ENCODE results near the gene MBNL2.

The MBNL2 gene

GRCh38 chr13:97341135-97341534 is 119.0 kb downstream of the MBNL2 start:
- Histone ChIP-seq H3K4me3 (ENCODE audit: low read length) (no peak overlapping the region), H3K9me3 (replicated peaks; ENCODE audit: insufficient read depth, low read length) (no peaks in the 10 kb centered on the region), H3K27ac (ENCODE audit: low read length) (no peak overlapping the region), H3K79me2 (ENCODE audit: low read length) (no peaks in the 10 kb centered on the region), H3K27me3 (replicated peaks; ENCODE audit: insufficient read depth, low read length) (no peaks in the 10 kb centered on the region), H2AFZ (ENCODE audit: low read length) (no peak overlapping the region), H3K4me1 (ENCODE audit: low read length) (no peaks in the 10 kb centered on the region), H3F3A (ENCODE audit: insufficient read depth, low read length) (no peaks in the 10 kb centered on the region), H3K4me2 (ENCODE audit: low read depth, low read length) (no peak overlapping the region), H3K36me3 (replicated peaks; ENCODE audit: insufficient read depth, low read length) (no peaks in the 10 kb centered on the region), H4K20me1 (ENCODE audit: insufficient read depth, low read length) (no peaks in the 10 kb centered on the region), H3K9me2 (replicated peaks; ENCODE audit: insufficient read depth, low read length) (no peaks in the 10 kb centered on the region), H3K9ac (ENCODE audit: low read length) (no peak overlapping the region)
- no peak for DNase-seq
- TF ChIP-seq EZH2phosphoT487 (IDR thresholded peaks at IDR 0.05; ENCODE audit: low read length) (no peak), EZH2 (optimal IDR thresholded peaks at IDR 0.05; ENCODE audit: low read depth, low read length) (no peak)
- TF ChIP-seq, protein P1, sequence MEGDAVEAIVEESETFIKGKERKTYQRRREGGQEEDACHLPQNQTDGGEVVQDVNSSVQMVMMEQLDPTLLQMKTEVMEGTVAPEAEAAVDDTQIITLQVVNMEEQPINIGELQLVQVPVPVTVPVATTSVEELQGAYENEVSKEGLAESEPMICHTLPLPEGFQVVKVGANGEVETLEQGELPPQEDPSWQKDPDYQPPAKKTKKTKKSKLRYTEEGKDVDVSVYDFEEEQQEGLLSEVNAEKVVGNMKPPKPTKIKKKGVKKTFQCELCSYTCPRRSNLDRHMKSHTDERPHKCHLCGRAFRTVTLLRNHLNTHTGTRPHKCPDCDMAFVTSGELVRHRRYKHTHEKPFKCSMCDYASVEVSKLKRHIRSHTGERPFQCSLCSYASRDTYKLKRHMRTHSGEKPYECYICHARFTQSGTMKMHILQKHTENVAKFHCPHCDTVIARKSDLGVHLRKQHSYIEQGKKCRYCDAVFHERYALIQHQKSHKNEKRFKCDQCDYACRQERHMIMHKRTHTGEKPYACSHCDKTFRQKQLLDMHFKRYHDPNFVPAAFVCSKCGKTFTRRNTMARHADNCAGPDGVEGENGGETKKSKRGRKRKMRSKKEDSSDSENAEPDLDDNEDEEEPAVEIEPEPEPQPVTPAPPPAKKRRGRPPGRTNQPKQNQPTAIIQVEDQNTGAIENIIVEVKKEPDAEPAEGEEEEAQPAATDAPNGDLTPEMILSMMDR (IDR thresholded peaks at IDR 0.05; ENCODE audit: low read length) = no peak

GRCh38 chr13:97342136-97342535 is 120.0 kb downstream of the MBNL2 start:
- H3K36me3 ChIP-seq (replicated peaks; ENCODE audit: insufficient read depth, low read length) = no peaks in the 10 kb centered on the region
- DNase-seq = no peak
- H3K4me1 ChIP-seq (ENCODE audit: low read length) = no peaks in the 10 kb centered on the region
- no peak overlapping the region for H3K4me2 ChIP-seq (ENCODE audit: low read depth, low read length)
- H3K27ac ChIP-seq (ENCODE audit: low read length) = no peak overlapping the region
- TF ChIP-seq EZH2phosphoT487 (IDR thresholded peaks at IDR 0.05; ENCODE audit: low read length) = no peak
- TF ChIP-seq, protein P1 (IDR thresholded peaks at IDR 0.05; ENCODE audit: low read length) = no peak
- no peak for TF ChIP-seq EZH2 (optimal IDR thresholded peaks at IDR 0.05; ENCODE audit: low read depth, low read length)
- H3K9me3 ChIP-seq (replicated peaks; ENCODE audit: insufficient read depth, low read length) = no peaks in the 10 kb centered on the region
- no peaks in the 10 kb centered on the region for H3F3A ChIP-seq (ENCODE audit: insufficient read depth, low read length)
- no peaks in the 10 kb centered on the region for H3K9me2 ChIP-seq (replicated peaks; ENCODE audit: insufficient read depth, low read length)
- H4K20me1 ChIP-seq (ENCODE audit: insufficient read depth, low read length) = no peaks in the 10 kb centered on the region
- no peaks in the 10 kb centered on the region for H3K79me2 ChIP-seq (ENCODE audit: low read length)
- no peaks in the 10 kb centered on the region for H3K27me3 ChIP-seq (replicated peaks; ENCODE audit: insufficient read depth, low read length)
- H3K9ac ChIP-seq (ENCODE audit: low read length) = no peak overlapping the region
- H2AFZ ChIP-seq (ENCODE audit: low read length) = no peak overlapping the region
- no peak overlapping the region for H3K4me3 ChIP-seq (ENCODE audit: low read length)

DNA sequence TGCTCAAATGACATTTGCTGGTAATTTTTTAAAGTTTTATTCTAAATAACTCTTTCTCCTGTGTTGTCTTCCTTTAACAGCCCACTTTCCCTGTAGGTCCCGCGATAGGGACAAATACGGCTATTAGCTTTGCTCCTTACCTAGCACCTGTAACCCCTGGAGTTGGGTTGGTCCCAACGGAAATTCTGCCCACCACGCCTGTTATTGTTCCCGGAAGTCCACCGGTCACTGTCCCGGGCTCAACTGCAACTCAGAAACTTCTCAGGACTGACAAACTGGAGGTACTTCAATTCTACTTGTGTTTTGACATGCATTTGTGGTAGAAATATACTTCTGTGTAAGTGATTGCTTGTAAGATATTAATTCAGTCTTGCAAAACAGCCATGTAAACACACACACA is 120.8 kb downstream of the MBNL2 start:
- DNase-seq = no peak
- Histone ChIP-seq H3K9me2 (replicated peaks; ENCODE audit: insufficient read depth, low read length) (no peaks in the 10 kb centered on the region), H3K79me2 (ENCODE audit: low read length) (no peaks in the 10 kb centered on the region), H3K9me3 (replicated peaks; ENCODE audit: insufficient read depth, low read length) (no peaks in the 10 kb centered on the region), H3K27ac (ENCODE audit: low read length) (no peak overlapping the region), H4K20me1 (ENCODE audit: insufficient read depth, low read length) (no peaks in the 10 kb centered on the region), H3K27me3 (replicated peaks; ENCODE audit: insufficient read depth, low read length) (no peaks in the 10 kb centered on the region), H3K4me2 (ENCODE audit: low read depth, low read length) (no peak overlapping the region), H3K4me1 (ENCODE audit: low read length) (no peaks in the 10 kb centered on the region), H2AFZ (ENCODE audit: low read length) (no peak overlapping the region), H3F3A (ENCODE audit: insufficient read depth, low read length) (no peaks in the 10 kb centered on the region), H3K4me3 (ENCODE audit: low read length) (no peak overlapping the region), H3K36me3 (replicated peaks; ENCODE audit: insufficient read depth, low read length) (no peaks in the 10 kb centered on the region), H3K9ac (ENCODE audit: low read length) (no peak overlapping the region)
- TF ChIP-seq EZH2 (optimal IDR thresholded peaks at IDR 0.05; ENCODE audit: low read depth, low read length) = no peak
- TF ChIP-seq, protein P1 (IDR thresholded peaks at IDR 0.05; ENCODE audit: low read length) = no peak
- no peak for TF ChIP-seq EZH2phosphoT487 (IDR thresholded peaks at IDR 0.05; ENCODE audit: low read length)

Data from MM.1S (cell line).